ENCODE measurements around the gene CMC4.

The CMC4 gene

DNA sequence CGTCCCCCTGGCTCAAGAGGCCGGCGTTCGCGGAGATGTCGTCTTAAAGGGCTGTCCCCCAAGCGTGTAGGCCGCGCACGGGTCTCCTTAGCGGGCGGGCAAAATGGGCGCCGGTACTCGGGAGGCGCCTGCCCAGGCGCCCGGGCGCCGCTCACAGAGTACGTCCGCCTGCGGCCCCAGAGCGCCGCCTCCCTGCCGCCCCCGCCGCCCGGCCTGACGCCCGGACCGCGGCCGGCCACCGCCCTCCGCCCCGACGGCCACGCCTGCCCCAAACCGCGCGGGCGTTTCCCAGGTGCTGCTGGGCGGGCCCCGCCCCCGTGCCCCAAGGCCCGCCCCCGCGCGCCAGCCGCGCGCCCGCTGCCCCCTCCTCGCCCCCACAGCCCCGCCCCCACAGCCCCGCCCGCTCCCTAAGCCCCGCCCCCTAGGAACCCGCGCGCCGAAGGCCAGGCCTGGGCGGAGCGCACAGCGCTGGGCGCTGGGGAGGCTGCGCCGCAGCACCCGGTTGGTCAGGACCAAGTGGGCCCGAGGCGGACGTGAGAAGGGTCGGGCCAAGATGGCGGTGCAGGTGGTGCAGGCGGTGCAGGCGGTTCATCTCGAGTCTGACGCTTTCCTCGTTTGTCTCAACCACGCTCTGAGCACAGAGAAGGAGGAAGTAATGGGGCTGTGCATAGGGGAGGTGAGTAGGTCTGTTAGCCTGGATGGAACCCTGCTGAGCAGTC, at the start of gene CMC4, which contains the start of the genes BRCC3 and MTCP1:
Gene CMC4, minus strand, starts transcription at position 162 of the 719 bp plus-strand sequence. CDS start 7,113 bp downstream, outside the sequence.
Gene BRCC3, plus strand, starts transcription at position 534 of the 719 bp plus-strand sequence. Its CDS starts 20 bp downstream, at position 554.
Gene MTCP1, minus strand, starts transcription at position 162 of the 719 bp plus-strand sequence. CDS start 5,126 bp downstream, outside the sequence.
- Histone ChIP-seq H3K27me3 (replicated peaks; ENCODE audit: control insufficient read depth, insufficient read depth, low read length) (no peaks in the 10 kb centered on the region), H3K4me3 (replicated peaks; ENCODE audit: low read depth, low read length) (peak within 1 kb of the TSS; percentile 78), H3K36me3 (ENCODE audit: control insufficient read depth, insufficient read depth, low read length) (no peaks in the 10 kb centered on the region)
- DNase-seq (ENCODE audit: extremely low read depth, insufficient read length) = peak; percentile 89
- no peak for TF ChIP-seq CTCF (IDR thresholded peaks at IDR 0.05; ENCODE audit: insufficient read depth, low read length, poor library complexity, severe bottlenecking)

DNA sequence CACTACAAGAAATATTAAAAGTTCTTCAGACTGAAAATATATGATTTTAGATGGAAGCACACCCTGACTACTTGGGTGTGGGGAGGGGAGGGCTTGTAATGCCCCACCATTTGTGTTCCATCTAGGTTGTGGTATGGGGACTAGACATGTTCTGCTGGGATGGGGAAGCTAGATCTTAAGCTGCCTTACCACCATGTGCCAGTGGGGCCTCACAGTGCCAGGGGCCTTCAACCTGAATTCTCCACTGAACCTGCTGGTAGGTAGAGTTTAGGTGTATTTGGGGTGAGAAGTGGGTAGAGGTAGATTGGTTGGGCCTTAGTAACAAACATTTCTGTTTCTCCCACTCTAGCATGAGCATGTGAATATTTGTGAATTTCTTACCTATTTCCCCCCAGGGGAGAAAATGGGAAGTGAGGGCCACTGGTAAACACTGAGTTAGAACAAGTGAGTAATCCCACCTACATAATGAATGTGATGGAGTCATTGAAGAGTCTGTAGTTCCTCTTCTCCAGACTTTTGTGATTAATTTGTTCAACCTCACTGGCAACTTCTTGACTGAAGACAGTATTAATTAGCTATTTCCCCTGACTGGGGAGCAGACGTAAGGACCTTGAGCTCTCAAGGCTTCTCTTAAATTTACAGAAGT, 44.4 kb upstream of the CMC4 start:
- Histone ChIP-seq H3K27me3 (replicated peaks; ENCODE audit: control insufficient read depth, insufficient read depth, low read length) (no peaks in the 10 kb centered on the region), H3K4me3 (replicated peaks; ENCODE audit: low read depth, low read length) (no peak overlapping the region), H3K36me3 (ENCODE audit: control insufficient read depth, insufficient read depth, low read length) (no peaks in the 10 kb centered on the region; the same call in 1 of the 2 replicates)
- no peak for DNase-seq (ENCODE audit: extremely low read depth, insufficient read length)
- no peak for TF ChIP-seq CTCF (IDR thresholded peaks at IDR 0.05; ENCODE audit: insufficient read depth, low read length, poor library complexity, severe bottlenecking)

DNA sequence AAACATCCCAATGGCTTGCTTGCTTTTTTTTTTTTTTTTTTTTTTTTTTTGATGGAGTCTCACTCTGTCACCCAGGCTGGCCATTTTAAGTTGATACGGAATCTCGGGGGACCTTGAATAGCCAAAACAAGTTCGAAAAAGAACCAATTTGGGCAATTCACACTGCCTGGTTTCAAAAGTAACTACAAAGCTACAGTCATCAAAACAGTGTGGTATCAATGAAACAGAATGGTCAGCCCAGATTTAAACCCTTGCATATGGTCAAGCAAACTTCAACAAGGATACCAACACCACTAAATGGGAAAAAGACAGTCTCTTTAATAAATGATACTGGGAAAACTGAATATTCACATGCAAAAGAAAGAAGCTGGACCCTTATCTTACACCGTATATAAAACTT, 42.2 kb upstream of the CMC4 start:
- no peak for DNase-seq (ENCODE audit: extremely low read depth, insufficient read length)
- H3K4me3 ChIP-seq (replicated peaks; ENCODE audit: low read depth, low read length) = no peak overlapping the region
- no peaks in the 10 kb centered on the region for H3K27me3 ChIP-seq (replicated peaks; ENCODE audit: control insufficient read depth, insufficient read depth, low read length)
- no peaks in the 10 kb centered on the region for H3K36me3 ChIP-seq (ENCODE audit: control insufficient read depth, insufficient read depth, low read length)
- no peak for TF ChIP-seq CTCF (IDR thresholded peaks at IDR 0.05; ENCODE audit: insufficient read depth, low read length, poor library complexity, severe bottlenecking)

GRCh38 chrX:155112171-155112570, 41.2 kb upstream of the CMC4 start:
- H3K4me3 ChIP-seq (replicated peaks; ENCODE audit: low read depth, low read length) = no peak overlapping the region
- H3K27me3 ChIP-seq (replicated peaks; ENCODE audit: control insufficient read depth, insufficient read depth, low read length) = no peaks in the 10 kb centered on the region
- DNase-seq (ENCODE audit: extremely low read depth, insufficient read length) = no peak
- H3K36me3 ChIP-seq (ENCODE audit: control insufficient read depth, insufficient read depth, low read length) = no peaks in the 10 kb centered on the region
- TF ChIP-seq CTCF (IDR thresholded peaks at IDR 0.05; ENCODE audit: insufficient read depth, low read length, poor library complexity, severe bottlenecking) = no peak

GRCh38 chrX:155108427-155108826, 37.5 kb upstream of the CMC4 start:
- no peak for TF ChIP-seq CTCF (IDR thresholded peaks at IDR 0.05; ENCODE audit: insufficient read depth, low read length, poor library complexity, severe bottlenecking)
- no peak for DNase-seq (ENCODE audit: extremely low read depth, insufficient read length)
- Histone ChIP-seq H3K27me3 (replicated peaks; ENCODE audit: control insufficient read depth, insufficient read depth, low read length) (no peaks in the 10 kb centered on the region), H3K36me3 (ENCODE audit: control insufficient read depth, insufficient read depth, low read length) (no peaks in the 10 kb centered on the region), H3K4me3 (replicated peaks; ENCODE audit: low read depth, low read length) (no peak overlapping the region)

All from GM06990 (cell line).